Common myeloid progenitor, CD34-positive (primary cell): ENCODE results near the gene ATP2B2.
A peak's percentile ranks its signal among the peaks of the same experiment; 100 is the strongest.

Experiments used
- CTCF ChIA-PET: fragments of 350-600 bp; sonication (Branson Sonifier 250); formaldehyde crosslinking; loops from one replicate; lab custom pipeline; 2021; ENCODE audit warnings: antibody characterized with exemption; lab: Charles Lee
- POLR2A ChIA-PET: fragments of 350-600 bp; sonication (Branson Sonifier 250); formaldehyde crosslinking; loops from one replicate; lab custom pipeline; 2021; ENCODE audit warnings: antibody characterized with exemption; lab: Charles Lee
- DNase-seq, 3 donors: peaks; one replicate each; pipeline versions ENCODE4 v3.0.0 to v3.0.0-alpha.2; 2013
- H3K27ac ChIP-seq, 2 experiments: 1 replicate in 1 of 2; 2 replicates in 1 of 2; pipeline ENCODE4 v1.7.0; 2013; ENCODE audit warnings: inconsistent platforms in 2 of 2, low read length in 2 of 2, mild to moderate bottlenecking in 2 of 2, low read depth in 1 of 2, moderate library complexity in 1 of 2; ENCODE audit not compliant: severe bottlenecking in 2 of 2, insufficient read depth in 1 of 2, poor library complexity in 1 of 2
- H3K27me3 ChIP-seq, 5 experiments: replicated peaks in 2 of 5; 1 replicate in 3 of 5; 2 replicates in 2 of 5; pipeline versions ENCODE4 v1.6.1 to v1.7.0; 2013; ENCODE audit warnings: low read length in 4 of 5, mild to moderate bottlenecking in 2 of 5, moderate library complexity in 2 of 5, inconsistent platforms in 1 of 5; ENCODE audit not compliant: insufficient read depth in 5 of 5, control insufficient read depth in 4 of 5
- H3K36me3 ChIP-seq, 4 experiments: 1 replicate in 2 of 4; 2 replicates in 2 of 4; pipeline versions ENCODE4 v1.6.1 to v1.7.0; 2013; ENCODE audit warnings: low read length in 3 of 4, control low read depth in 1 of 4, mild to moderate bottlenecking in 1 of 4; ENCODE audit not compliant: control insufficient read depth in 4 of 4, insufficient read depth in 4 of 4
- H3K4me1 ChIP-seq, 4 experiments: 1 replicate in 3 of 4; 2 replicates in 1 of 4; pipeline versions ENCODE4 v1.6.1 to v1.7.1; 2013; ENCODE audit warnings: low read length in 3 of 4, mild to moderate bottlenecking in 3 of 4, control low read depth in 1 of 4, inconsistent platforms in 1 of 4, moderate library complexity in 1 of 4; ENCODE audit not compliant: control insufficient read depth in 4 of 4, insufficient read depth in 4 of 4; ENCODE audit errors: control extremely low read depth in 1 of 4
- H3K4me3 ChIP-seq, 7 experiments: 1 replicate in 4 of 7; 2 replicates in 3 of 7; pipeline versions ENCODE4 v1.5.1 to v1.7.0; 2013; ENCODE audit warnings: mild to moderate bottlenecking in 7 of 7, low read length in 6 of 7, moderate library complexity in 6 of 7, inconsistent platforms in 2 of 7, low read depth in 2 of 7, control low read depth in 1 of 7; ENCODE audit not compliant: insufficient read depth in 4 of 7, control insufficient read depth in 1 of 7; ENCODE audit errors: extremely low read depth in 1 of 7
- H3K9me3 ChIP-seq, 5 experiments: 1 replicate in 4 of 5; 2 replicates in 1 of 5; pipeline versions ENCODE4 v1.6.1 to v1.7.1; 2013; ENCODE audit warnings: low read length in 4 of 5, mild to moderate bottlenecking in 2 of 5, inconsistent platforms in 1 of 5, low read depth in 1 of 5, moderate library complexity in 1 of 5; ENCODE audit not compliant: control insufficient read depth in 4 of 5, insufficient read depth in 2 of 5; ENCODE audit errors: control extremely low read depth in 1 of 5
- WGBS: methylation state at CpG from one replicate; pipeline ENCODE4 v1.1.5; 2013; ENCODE audit not compliant: insufficient coverage; 5-methylcytosine and 5-hydroxymethylcytosine counted together

Gene ATP2B2

DNA sequence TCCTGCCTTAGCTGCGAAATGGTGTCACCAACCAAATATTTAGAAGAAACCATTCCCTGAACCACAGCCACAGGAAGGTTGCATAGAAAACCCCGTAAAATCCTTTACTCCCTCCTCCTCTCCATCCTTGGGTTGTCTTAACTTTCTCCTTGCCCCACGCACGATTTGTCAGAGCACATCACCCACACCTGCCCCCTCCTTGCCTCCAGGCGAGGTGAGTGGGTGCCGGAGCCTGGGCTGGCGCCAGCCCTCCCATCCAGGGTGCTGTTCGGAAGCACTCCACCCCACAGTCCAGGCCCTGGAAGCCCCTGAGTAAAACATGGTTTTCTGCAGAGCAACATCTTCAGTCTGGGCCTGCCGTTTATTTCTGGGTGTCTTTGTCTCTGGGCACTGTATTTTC is 216.3 kb downstream of the ATP2B2 start:
- Histone ChIP-seq H3K27ac (no peak overlapping the region), H3K4me3 (no peak overlapping the region), H3K27me3 (no peaks in the 10 kb centered on the region), H3K4me1 (peaks cover 12 to 49% (median 36%) of the 10 kb centered on the region in 4 experiments), H3K36me3 (peaks cover 0 to 59% (median 19%) of the 10 kb centered on the region in 4 experiments), H3K9me3 (no peaks in the 10 kb centered on the region)
- ChIA-PET CTCF (interaction anchor here (1.5 to 2.8 kb wide), 2 partner anchors 15 to 33 kb away, joined by 3 to 8 read pairs; no protein-coding TSS in a partner anchor), POLR2A (no interaction called here)
- WGBS, result 100% methylated on average over 3 of the region's 9 CpGs
- DNase-seq, result no peak

DNA sequence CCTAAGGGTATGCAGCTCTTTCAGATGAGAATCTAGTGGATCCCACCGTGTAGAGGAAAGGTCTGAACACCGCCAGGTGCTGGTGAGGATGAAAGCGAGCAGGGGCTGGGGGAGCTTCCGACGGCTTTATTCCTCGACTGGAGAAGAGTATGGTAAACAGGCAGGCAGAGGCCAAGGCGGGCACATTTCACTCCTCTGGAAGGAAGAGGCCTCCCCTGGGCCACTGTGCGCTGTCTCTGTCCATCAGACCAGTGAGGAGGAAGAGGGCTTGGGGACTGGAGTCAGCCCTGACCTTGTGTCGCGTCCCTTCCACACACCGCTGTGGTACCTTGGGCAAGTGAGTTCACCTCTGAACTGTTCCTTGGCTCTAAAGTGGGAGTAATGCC is 216.8 kb downstream of the ATP2B2 start:
- Histone ChIP-seq H3K36me3 (peaks cover 0 to 63% (median 19%) of the 10 kb centered on the region in 4 experiments), H3K27me3 (no peaks in the 10 kb centered on the region), H3K27ac (no peak overlapping the region), H3K4me3 (no peak overlapping the region), H3K4me1 (peaks cover 11 to 49% (median 35%) of the 10 kb centered on the region in 4 experiments), H3K9me3 (no peaks in the 10 kb centered on the region)
- CTCF ChIA-PET, result interaction anchor here (1.3 to 2.8 kb wide), 4 partner anchors 16 to 70 kb away, joined by 3 to 8 read pairs (median 4); no protein-coding TSS in a partner anchor
- 88% methylated on average over 9 of the region's 11 CpGs for WGBS
- no peak for DNase-seq
- POLR2A ChIA-PET, result no interaction called here

DNA sequence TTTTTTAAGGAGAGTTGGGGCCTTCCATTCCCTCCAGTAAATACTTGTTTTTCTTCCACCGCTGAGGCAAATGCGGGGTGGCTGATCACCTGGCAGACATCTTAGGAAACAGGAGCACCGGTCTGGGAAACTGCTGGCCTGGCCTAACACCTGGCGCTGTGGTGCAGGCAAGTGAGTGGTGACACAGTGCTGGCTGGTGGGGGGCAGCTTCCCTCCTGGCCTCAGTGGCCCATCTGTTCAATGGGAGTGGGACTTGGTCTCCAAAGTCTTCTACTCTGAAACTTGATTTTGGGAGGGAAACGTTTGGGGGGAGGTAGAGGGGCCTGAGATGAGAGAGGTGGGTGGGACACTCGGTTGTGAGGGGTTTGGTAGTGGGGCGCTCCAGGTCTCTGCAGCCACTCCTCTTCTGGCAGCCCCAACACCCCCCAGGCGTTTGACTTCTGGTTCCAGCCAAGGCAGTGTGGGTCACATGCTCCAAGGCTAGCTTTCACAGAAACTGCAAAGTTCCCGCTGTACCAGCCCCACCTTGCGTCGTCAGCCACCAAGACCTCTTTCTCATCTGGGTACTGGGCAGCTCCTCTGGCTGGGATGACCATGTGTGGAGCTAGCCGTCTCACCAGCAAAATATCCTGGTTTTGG is 217.3 kb downstream of the ATP2B2 start:
- peaks cover 0 to 69% (median 23%) of the 10 kb centered on the region in 4 experiments for H3K36me3 ChIP-seq
- no peaks in the 10 kb centered on the region for H3K9me3 ChIP-seq
- CTCF ChIA-PET, result interaction anchor here (0.9 to 2.8 kb wide), 15 partner anchors 8 to 156 kb away, joined by 3 to 8 read pairs (median 4); partner anchors contain the start of gene SEC13
- H3K27me3 ChIP-seq, result no peaks in the 10 kb centered on the region
- 96% methylated on average over 7 of the region's 12 CpGs for WGBS
- POLR2A ChIA-PET, result no interaction called here
- DNase-seq, result no peak
- no peak overlapping the region for H3K4me3 ChIP-seq
- no peak overlapping the region for H3K27ac ChIP-seq
- peaks cover 7 to 49% (median 29%) of the 10 kb centered on the region in 4 experiments for H3K4me1 ChIP-seq

DNA sequence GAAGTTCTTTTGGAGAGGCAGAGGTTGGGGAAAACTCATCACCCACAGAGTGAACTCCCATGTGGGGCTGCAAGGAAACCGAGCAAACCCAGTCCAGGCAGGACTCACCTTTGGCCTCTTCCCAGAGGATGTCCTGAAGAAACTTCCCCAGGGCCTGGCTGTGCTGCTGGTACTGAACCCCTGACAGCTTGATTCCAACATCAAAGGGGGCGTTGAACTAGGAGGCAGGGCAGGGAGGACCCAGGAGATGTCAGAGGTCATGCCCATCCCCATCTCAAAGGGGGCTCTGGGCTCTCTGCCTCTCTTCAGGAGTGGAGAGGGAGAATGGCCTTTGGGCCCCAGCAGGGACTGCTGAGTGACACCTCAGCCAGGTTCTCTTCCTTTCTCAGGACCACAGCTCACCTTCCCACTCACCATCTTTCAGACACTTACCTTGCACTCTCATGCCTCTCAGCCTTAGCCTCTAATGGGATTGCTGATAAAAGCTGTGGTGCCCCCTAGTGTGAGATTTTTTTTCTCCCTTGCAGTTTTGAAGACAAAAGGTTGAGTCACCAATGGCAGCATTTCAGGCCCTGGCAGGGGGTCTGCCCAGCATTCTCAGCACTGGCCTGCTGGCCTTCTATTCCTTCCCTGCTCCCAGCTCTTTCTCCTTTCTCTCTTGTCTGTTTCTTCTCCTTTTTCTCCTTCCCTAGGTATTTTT is 218.6 kb downstream of the ATP2B2 start:
- Histone ChIP-seq H3K36me3 (peaks cover 0 to 79% (median 24%) of the 10 kb centered on the region in 4 experiments), H3K27me3 (no peaks in the 10 kb centered on the region), H3K4me3 (no peak overlapping the region), H3K4me1 (peaks cover 0 to 36% (median 16%) of the 10 kb centered on the region in 4 experiments), H3K9me3 (no peaks in the 10 kb centered on the region), H3K27ac (no peak overlapping the region)
- 100% methylated on average over 1 of the region's 2 CpGs for WGBS
- DNase-seq, result peak in 2 of 3 donors; percentile 69 to 85
- CTCF ChIA-PET, result interaction anchor here (0.8 to 4.4 kb wide), 30 partner anchors 9 to 262 kb away, joined by 3 to 27 read pairs (median 4); partner anchors contain the start of gene SEC13
- POLR2A ChIA-PET, result no interaction called here

DNA sequence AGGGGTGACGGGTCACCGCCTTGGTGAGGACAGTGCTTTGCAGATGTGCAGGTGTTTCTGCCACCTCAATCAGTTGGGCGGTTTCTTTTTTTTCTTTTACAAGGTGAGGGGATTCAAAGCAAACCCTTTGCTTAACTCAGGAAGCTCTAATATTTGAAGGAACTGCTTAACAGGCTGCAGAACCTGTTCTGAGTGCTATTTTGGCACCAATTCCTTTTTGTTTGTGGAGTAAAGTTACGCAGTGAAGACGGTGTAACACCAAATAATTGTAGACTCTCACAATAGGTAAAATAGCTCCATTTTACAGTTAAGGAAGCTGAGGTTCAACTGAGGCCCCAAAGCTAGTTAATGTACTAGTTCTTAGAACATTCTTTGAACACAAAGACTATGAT is 219.3 kb downstream of the ATP2B2 start:
- Histone ChIP-seq H3K4me3 (no peak overlapping the region), H3K27ac (no peak overlapping the region), H3K36me3 (peaks cover 0 to 74% (median 25%) of the 10 kb centered on the region in 4 experiments), H3K27me3 (no peaks in the 10 kb centered on the region), H3K9me3 (no peaks in the 10 kb centered on the region), H3K4me1 (peaks cover 0 to 30% (median 11%) of the 10 kb centered on the region in 4 experiments)
- POLR2A ChIA-PET, result no interaction called here
- 100% methylated on average over 3 of the region's 5 CpGs for WGBS
- DNase-seq, result no peak
- CTCF ChIA-PET, result interaction anchor here (0.8 to 4.4 kb wide), 17 partner anchors 10 to 261 kb away, joined by 3 to 27 read pairs (median 5); partner anchors contain the start of gene SEC13

DNA sequence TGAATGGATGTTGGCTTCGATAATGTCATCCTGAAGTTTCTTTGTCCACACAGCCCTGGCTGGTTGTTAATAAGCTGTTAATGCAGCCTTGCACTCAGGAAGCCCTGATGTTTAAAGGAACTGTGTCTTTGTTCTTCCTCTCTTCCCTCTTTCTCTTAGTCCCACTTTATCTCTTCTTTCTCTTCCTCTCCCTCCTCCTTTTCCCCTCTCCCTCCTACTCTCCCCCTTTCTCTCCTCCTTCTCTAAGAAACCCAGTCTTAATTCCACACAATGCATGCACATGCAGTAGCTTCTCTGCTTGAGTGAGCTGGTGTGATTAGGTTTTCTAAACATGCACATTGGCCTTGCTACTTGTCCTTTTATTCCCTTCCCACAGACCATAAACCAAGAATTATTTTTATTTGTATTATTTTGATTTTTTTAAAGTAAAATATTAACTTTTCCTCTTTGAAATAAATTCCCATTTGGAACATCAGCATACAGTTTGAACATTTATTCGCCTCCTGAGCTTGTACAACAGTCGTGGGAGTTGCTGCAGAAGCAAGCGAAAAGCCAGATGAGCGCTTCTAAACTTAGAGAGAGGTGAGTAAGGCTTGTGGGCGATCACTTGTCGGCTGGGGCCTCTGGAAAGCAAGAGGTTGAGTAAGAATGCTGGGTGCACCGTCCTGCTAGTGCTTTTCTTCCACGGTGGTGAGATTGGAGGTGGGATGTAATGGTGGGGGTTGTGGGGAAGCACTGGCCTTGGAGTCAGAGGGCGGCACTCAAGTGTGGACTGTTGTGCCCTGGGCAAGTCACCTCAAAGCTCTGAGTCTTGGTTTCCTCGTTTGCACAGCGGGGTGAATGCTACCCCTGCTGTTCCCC is 219.9 kb downstream of the ATP2B2 start:
- WGBS, result 98% methylated on average over 12 of the region's 12 CpGs
- ChIA-PET POLR2A (interaction anchor here (1.6 kb wide), 1 partner anchor 38 kb away, joined by 4 read pairs; the partner anchor contains the start of gene TATDN2), CTCF (interaction anchor here (0.8 to 4.4 kb wide), 12 partner anchors 10 to 261 kb away, joined by 3 to 27 read pairs (median 4); no protein-coding TSS in a partner anchor)
- Histone ChIP-seq H3K9me3 (no peaks in the 10 kb centered on the region), H3K36me3 (peaks cover 0 to 75% (median 30%) of the 10 kb centered on the region in 4 experiments), H3K4me3 (no peak overlapping the region), H3K27me3 (no peaks in the 10 kb centered on the region), H3K4me1 (peaks cover 0 to 29% (median 8%) of the 10 kb centered on the region in 4 experiments), H3K27ac (no peak overlapping the region)
- no peak for DNase-seq
